HG02642 (cell line): ENCODE results near the gene GPATCH8.
"Not testable (repeated sequence)": the region's sequence is repeated elsewhere in the genome, so short reads cannot be mapped to it uniquely, and the experiment has no call there.

Experiments used
- ATAC-seq: cut with Tn5 transposase; IDR thresholded peaks from one replicate; pipeline ENCODE4 v1.9.1; 2021; ENCODE audit warnings: mild to moderate bottlenecking; ENCODE audit not compliant: unreplicated experiment, poor library complexity

Gene GPATCH8

DNA sequence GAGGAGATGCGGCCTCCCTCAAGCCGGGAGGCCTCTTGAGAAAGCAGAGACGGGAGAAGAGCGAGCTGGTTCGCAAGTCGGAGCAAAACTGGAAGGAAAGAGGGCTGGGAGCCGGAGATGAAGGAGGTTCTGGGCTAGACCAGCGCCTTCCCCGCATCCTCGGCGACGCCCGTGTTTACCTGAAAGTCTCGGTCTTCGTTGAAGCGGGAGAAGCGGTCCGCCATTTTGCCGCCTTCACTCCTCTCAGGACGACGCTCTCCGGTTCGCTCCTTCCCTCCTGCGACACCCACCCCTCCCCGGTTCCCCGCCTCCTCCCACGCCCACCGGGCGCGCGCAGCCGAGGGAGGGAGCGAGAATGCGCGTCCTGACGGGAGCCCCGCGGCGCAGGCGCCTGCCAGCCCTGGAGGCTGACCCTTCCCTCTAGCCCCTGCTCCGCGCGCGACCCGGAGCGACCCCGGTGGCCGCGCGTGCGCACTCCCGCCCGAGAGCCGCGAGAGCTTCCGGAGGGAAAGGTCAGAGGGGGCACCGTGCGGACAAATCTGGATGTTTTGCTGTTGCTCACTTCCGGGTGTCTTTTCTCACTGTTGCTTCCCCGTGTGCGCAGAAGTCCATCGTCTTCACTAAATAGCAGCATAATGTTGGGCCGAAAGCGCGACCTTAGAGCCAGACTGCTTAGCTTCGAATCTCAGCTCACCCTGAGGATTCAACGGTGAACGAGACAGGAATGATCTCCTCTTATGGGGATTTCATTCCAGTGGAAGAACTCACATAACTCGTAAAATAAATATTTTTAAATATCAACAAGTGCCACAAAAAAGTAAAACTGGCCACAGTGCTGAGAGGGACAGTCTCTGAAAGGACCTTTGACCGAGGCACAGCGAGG lies at the start of gene GPATCH8:
GPATCH8 (minus strand) TSS at position 260 of the 883 bp plus-strand sequence; CDS start at position 224, 36 bp downstream.
- ATAC-seq: peak; percentile 93

DNA sequence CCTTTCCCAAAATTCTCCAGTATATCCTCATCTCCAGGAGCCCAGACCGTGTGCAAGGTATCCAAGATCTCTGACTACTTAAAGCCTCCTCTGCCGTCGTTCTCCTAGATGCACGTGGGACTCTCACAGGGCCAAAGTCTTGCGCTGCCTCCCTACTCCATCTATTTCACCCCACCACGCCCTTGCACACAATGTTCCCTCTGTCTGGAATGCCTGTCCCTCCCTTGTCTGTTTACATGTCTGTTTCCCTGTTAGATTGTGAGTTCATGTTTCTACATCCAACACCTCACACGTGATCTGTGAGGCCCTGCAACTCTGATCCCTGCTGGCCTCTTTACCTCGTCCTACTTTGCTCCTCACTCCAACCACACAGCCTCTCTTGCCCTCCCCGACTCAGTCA lies 49.2 kb upstream of the GPATCH8 start:
- ATAC-seq: no peak

DNA sequence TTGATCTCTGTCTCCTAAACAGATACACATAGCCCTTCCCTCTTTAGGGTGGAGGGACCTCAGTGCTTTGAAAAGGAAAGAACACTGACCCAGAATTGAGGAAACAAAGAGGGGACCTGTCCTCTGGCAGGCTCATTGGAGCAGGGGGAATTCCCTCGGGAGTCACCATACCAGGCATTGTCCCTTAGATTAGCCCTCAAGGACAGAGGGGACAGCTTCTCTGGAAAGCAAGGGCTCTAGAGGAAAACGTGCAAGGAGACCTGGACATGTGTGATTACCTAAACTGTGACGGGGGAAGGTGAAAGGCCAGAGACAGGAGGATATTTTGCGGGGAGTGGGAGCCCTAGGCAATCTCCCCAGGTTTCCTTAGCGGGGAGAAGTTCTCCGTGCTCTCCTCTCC lies 46.5 kb upstream of the GPATCH8 start:
- no peak for ATAC-seq

DNA sequence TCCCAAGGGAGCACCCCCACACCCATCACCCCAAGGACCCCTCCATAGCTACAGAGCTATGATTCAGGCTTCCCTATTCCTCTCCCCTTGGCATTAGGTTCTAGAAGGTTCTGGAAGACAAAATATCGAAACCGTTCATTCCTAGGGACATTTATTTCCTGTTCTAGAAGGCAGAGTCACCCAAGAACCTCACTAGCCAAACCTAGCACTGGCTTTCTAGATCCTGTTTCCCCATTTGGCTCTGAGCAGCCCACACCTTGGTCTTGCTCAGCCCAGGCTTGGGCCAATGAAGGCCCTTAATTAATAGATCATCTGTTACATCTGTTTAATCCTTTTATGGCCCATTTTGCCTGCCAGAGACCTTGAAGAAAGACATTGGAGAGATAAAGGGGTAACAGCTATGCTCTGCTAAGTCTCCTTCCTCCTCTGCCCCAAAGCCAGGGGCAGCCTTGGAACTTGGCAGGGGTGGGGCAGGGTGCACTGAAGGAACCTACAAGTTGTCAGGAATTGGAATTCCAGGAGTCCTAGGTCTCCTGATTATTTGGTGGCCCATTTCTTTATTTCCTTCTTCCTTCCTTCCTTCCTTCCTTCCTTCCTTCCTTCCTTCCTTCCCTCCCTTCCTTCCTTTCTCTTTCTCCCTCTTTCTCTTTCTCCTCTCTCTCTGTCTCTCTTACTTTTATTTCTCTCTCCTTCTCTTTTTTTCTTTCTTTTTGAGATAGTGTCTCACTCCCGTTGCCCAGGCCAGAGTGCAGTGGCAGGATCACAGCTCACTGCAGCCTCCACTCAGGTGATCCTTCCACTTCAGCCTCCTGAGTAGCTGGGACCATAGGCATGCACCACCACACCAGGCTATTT lies 45.4 kb upstream of the GPATCH8 start:
- ATAC-seq: no peak

GRCh38 chr17:44547625-44548267 lies 44.5 kb upstream of the GPATCH8 start:
- ATAC-seq: no peak

DNA sequence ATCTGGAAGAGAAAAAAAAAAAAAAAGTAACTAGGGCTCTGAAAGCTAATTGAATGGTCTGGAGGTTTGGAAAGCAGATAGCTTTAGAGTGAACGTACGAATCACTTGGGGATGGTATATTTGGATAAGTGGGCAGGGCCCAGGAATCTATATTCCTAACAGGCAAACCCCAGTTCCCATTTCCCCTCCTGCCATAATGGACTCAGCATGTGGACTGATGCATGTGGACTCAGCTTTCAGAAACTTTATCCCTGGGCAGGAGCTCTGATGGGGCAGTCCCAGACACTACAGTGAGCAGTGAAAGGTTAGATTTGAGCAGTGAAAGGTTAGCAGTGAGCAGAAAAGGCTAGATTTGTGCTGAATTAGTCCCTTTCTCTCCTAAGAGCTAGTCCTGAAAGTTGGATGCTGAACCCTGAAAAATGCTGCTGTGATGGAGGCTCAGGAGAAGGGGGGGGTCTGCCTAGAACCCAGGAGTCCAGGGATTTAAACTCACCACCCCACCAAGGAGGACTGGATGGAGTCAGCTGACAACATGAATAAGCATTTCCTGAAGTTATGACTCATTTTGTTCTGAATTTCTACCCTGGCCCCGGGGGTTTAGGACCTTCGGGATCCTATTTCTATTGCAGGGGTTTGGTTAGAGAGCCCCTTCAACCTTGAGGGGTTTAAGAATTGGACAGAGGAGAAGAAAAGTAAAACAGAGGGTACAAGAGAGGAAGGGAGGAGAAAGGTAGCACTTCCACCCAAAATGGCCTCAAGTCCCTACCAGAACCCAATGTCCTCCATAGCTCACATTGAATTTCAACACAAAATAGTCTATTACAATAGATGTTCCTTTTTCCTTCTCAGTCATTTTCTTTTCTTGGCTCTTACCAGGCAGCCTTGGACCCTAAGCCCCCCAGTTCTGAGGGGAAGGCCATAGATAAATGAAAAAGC lies 43.7 kb upstream of the GPATCH8 start:
- no peak for ATAC-seq

DNA sequence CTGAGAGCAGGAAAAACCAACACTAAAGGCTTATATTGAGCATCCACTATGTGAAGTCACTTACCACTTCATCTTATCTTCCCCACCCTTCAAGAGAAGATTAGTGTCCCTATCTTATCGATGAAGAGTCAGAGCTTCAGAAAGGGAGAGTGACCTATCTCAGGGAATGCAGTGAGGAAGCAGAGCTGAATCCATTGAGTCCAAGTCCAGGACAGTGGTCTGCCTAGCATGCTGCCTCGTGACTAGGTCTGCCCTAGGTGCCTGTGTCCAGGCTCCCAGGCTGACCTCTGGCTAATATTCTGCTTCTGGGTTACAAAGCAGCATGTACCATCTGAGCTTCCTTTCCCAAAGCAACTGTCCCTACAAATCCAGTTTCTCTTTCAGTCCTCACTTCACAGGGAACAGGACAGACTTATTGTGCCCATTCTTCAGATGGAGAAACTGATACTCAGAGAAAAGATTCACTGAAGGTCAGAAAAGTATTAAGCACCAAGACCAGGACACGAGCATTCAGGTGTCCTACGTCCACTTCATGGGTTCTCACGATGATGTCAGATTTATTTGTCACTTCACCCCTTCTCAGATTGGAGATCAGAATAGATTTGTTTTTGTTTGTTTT lies 40.8 kb upstream of the GPATCH8 start:
- no peak for ATAC-seq

- ATAC-seq: no peak
Measured at GRCh38 chr17:44543213-44543904, 40.2 kb upstream of the GPATCH8 start.

- no peak for ATAC-seq
Measured at GRCh38 chr17:44541884-44542581, 38.8 kb upstream of the GPATCH8 start.

DNA sequence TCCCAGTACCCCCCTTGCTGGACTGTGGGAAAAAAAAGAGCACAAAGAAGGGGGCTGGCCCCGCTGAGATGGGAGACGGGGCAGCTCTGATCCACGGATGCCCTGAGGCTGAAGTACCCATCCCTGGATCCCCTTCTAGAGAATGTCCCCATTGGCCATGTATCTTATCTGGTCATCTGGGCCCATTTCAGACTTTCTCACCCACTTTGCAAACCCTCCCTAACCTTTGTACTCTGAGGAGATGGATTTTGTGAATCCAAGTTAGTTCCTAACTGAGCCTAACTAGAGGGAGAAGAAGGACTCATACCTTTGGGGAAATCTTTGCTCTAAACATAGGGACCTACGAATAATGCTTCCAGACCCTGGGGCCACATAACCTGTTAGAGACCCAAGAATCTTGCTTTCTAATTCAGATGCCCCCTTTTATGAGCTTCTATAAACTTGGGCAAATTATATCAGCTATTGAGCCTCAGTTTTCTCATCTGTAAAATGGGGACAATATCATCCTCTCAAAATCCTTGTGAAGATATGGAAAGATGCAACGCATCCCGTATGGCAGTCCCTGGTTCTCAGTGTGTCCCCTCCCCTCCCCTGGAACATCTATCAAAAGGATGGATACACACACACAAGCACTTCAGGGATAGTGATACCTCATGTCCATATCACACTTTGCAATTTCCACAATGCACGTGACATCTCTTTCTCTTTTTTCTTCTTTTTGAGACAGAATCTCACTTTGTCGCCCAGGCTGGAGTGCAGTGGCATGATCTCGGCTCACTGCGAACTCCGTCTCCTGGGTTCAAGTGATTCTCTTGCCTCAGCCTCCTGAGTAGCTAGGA lies 37.3 kb upstream of the GPATCH8 start:
- ATAC-seq: no peak

DNA sequence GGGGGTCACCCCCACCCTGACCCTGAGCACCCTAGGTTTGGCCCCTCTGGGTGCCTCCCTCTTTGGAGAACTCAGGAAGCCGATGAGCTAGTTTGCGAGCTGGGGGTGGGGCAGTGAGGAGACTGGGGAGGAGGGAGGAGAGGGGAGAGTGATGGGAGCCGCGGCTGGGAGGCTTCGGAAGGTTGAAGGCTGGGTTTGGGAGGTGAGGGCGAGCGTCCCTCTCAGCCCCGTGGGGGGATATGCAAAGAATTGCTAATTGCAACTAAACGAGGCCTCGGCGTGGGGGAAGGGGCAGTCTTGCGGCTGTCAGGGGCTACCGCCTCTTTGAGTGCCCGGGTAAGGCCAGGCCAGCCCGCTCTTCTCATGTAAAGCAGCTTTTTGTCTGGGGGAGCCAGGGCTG lies 36.5 kb upstream of the GPATCH8 start:
- ATAC-seq: no peak

GRCh38 chr17:44537922-44538321 lies 34.7 kb upstream of the GPATCH8 start:
- not testable (repeated sequence) for ATAC-seq

DNA sequence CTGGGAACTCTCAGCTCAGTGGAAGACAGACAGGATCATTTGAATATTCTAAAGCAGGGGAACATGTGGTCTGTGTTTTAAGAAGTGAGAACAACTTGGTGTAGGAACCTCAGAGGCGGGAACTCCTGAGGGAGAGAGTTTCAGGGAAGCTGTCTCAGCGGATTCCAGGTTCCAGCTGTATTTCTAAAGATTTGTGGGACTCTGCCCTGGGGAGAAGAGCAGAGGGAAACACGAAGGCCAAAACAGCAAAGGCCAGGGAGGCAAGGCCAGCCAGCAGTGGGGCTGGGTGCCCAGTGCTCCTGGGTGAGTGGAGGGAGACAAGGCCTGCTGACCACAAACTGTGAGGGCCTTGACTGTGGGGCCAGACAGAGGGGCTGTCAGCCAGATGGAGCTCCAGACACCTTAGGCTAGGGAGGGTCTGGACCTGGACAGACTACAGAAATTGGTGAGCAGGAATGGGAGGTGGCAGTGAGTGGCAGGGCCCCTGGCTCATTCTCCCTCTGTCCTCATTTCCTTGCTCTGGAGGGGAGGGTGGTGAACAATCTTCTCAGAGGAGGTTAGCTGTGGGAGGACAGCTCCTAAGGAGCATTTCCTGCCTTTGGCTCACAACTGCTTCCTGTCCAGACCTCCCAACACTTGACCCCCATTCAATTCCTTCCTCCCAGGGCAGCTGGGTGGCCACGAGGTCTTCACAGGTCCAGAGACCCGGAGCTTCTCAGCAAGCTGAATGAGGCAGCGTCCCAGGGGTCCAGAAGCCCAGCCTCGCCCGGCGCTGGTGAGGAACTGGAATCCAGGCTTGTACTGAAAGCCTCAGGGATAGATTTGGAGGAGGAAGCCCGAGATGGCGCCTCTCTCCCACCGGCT lies 33.1 kb upstream of the GPATCH8 start:
- no peak for ATAC-seq

- ATAC-seq: no peak
Measured at GRCh38 chr17:44533533-44534246, 30.5 kb upstream of the GPATCH8 start.

- ATAC-seq: no peak
Measured at GRCh38 chr17:44530896-44531418, 27.8 kb upstream of the GPATCH8 start.
